ENCODE measurements around the gene POU6F2.

Gene POU6F2

DNA sequence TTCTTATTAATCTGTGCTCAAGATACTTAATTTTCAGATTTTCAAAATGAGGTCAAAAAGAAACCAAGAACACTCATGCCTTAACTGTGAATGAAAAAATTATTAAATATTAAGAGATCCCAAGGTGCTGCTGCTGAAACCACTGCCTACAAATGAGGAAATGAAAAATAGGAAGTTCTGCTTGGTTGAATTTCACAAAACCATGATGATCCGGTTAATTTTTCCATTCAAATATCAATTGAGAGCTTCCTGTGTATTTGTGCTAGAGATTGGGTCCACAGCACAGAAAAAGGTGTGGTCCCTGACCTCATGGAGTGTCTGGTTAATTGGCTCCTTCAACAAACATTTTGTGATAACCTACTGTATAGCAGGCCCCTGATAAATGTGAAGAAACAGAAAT, 455.8 kb downstream of the POU6F2 start:
- DNase-seq (ENCODE audit: low spot score): no peak
- Histone ChIP-seq H3K4me3 (no peak overlapping the region), H3K27ac (no peak overlapping the region)
- TF ChIP-seq, protein P1, sequence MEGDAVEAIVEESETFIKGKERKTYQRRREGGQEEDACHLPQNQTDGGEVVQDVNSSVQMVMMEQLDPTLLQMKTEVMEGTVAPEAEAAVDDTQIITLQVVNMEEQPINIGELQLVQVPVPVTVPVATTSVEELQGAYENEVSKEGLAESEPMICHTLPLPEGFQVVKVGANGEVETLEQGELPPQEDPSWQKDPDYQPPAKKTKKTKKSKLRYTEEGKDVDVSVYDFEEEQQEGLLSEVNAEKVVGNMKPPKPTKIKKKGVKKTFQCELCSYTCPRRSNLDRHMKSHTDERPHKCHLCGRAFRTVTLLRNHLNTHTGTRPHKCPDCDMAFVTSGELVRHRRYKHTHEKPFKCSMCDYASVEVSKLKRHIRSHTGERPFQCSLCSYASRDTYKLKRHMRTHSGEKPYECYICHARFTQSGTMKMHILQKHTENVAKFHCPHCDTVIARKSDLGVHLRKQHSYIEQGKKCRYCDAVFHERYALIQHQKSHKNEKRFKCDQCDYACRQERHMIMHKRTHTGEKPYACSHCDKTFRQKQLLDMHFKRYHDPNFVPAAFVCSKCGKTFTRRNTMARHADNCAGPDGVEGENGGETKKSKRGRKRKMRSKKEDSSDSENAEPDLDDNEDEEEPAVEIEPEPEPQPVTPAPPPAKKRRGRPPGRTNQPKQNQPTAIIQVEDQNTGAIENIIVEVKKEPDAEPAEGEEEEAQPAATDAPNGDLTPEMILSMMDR (IDR thresholded peaks at IDR 0.05): no peak

DNA sequence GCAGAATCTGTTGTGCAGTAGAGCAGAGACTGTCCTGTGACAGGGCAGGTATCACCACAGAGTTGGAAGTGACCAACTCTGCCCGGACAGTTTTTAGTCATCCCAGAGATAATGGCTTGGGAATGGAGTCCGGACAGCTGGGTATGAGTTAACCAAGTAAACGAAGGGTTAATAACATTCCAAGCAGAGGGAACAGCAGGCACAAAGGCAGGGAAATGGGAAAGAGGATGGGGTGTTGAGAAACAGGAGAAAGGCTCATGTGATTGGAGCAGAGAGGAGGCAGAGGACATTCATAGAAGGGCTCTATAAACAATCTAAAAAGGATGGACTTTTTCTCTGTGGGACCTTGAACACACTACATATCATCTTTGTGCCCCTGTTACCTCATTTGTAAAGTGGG, 456.3 kb downstream of the POU6F2 start:
- H3K27ac ChIP-seq: no peak overlapping the region
- H3K4me3 ChIP-seq: no peak overlapping the region
- TF ChIP-seq, protein P1 (IDR thresholded peaks at IDR 0.05): no peak
- DNase-seq (ENCODE audit: low spot score): no peak

DNA sequence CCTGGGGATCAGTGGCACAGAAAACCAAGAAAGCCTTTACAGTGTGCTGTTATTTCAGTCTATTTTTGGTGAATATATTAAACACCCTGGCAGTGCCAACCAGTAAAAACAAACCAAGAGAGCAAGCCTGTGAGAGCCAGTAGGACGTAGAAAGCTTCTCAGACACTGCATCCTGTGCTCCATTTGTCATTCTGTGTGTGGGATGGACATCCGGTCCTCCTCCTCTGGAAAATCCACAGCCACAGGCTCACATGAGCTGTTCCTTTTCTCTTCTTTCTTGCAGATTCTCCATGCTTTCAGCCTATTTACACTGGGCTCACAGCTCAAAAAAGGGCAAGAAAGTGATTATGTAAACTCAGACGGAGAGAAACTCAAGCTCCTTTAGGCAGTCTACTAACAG, 468.8 kb downstream of the POU6F2 start:
- DNase-seq (ENCODE audit: low spot score): no peak
- TF ChIP-seq, protein P1 (IDR thresholded peaks at IDR 0.05): no peak

DNA sequence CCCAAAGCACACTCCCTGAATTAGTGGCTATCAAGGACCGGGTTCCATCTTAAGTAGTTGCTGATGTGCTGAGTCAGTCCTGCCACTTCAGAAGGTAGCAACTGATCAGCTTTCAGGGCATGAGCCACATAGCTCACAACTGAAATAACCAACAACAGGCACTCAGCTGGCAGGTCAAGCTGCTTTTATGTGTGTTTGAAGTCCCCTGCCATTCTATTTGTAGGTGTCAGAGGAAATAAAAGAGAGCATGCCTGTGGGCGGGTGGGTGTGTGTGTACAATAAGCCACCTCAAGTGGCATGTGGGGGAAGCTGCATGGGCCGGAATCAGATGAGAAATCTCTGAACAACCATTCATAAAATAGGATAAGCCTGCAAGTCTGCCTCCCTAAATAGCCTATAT, 474.2 kb downstream of the POU6F2 start:
- TF ChIP-seq, protein P1 (IDR thresholded peaks at IDR 0.05): no peak
- Histone ChIP-seq H3K4me3 (no peak overlapping the region), H3K27ac (no peak overlapping the region)
- no peak for DNase-seq (ENCODE audit: low spot score)

More for the DNA sequence above, 468.8 kb downstream of the POU6F2 start:
- no peak overlapping the region for H3K27ac ChIP-seq
- H3K4me3 ChIP-seq: no peak overlapping the region

DNA sequence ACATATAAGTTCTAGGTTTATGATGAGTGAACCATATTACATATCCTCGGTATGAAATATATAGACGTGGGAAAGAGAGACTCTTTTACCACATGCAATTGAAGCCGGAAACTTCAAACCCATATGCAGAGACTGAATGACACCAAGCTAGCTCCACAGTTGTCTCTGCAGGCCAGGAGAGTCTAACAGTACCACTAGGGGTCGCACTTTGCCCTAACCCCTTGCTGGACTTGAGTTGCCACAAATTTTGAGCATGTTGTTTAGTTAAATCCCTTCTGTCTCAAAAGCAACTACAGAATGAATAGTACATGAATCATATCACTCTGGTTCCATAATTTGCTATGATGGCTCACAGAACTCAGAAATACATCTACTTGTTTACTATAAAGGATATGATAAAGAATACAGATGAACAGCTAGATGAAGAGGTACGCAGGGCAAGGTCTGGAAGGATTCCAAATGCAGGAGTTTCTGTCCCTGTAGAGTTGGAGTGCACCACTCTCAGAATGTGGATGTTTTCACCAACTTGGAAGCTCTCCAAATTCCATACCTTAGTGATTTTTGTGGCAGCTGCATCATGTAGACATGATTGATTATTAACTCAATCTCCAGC, 476.1 kb downstream of the POU6F2 start:
- Histone ChIP-seq H3K4me3 (no peak overlapping the region), H3K27ac (no peak overlapping the region)
- TF ChIP-seq, protein P1 (IDR thresholded peaks at IDR 0.05): peak; percentile 20
- DNase-seq (ENCODE audit: low spot score): no peak

DNA sequence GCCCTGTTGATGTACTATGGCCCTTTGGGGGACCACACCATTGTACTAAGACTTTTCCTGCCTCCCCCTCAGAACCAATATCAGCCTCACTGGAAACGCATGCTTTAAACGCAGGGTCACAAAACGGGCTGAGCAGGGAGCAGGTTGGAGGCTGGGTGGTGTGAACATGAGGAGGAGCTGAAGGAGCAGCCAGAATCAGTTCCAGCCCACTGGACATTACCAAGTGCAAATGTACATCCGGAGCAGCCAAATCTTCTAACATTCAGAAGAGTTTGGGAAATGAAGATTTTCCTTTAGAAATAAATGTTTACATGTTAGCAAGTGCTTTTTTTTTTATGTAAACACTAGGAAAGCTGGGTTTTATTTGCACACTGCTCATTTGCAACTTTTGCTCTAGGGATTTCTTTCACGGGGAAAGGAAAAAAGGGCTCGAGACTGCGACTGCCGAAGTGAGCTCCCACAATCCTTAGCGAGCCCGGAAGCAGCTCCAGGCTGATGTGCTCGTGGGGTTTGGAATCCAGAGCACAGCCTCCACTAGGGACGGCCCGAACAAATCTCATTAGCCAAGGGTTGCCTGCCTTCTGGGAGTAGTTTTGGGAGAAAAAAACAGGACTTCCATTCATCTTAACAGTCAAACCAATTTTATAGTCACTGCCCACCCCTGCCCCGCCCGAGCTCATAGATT, 480.5 kb downstream of the POU6F2 start:
- TF ChIP-seq, protein P1 (IDR thresholded peaks at IDR 0.05): no peak
- H3K4me3 ChIP-seq: no peak overlapping the region

DNA sequence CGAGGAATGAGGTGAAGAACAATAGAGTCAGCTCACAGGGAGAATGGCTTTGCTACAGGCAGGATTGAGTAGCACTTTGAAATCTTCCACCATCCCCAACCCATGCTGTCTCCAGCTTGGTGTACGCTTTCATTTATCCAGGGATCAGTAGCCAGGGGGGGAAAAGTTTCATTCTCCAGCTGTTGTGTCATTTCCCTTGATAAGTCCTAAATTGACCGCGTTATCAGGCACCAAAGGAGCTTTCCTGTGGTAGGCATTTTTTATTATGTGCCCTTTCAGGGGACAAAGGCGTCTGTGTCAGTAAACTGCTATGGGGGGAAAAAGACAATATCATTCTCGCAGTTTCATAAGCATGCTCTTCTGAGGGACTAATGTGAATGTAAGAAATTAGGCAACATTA, 481.9 kb downstream of the POU6F2 start:
- no peak for DNase-seq (ENCODE audit: low spot score)
- TF ChIP-seq, protein P1 (IDR thresholded peaks at IDR 0.05): no peak
- H3K4me3 ChIP-seq: no peak overlapping the region
- H3K27ac ChIP-seq: no peak overlapping the region

More for the DNA sequence above, 480.5 kb downstream of the POU6F2 start:
- DNase-seq (ENCODE audit: low spot score): no peak
- no peak overlapping the region for H3K27ac ChIP-seq

Data from coronary artery (tissue), 2 donors.